Measurements from ENCODE around the gene INPP5A.

The INPP5A gene

GRCh38 chr10:132631338-132631735 lies 93.8 kb downstream of the INPP5A start:
- DNase-seq (ENCODE audit: low read depth): no peak

- DNase-seq (ENCODE audit: low read depth): no peak
Observed at GRCh38 chr10:132632091-132632561, 94.5 kb downstream of the INPP5A start.

GRCh38 chr10:132632851-132633684 lies 95.5 kb downstream of the INPP5A start:
- DNase-seq (ENCODE audit: low read depth): no peak

- DNase-seq (ENCODE audit: low read depth): no peak
Observed at GRCh38 chr10:132634241-132634946, 96.8 kb downstream of the INPP5A start.

GRCh38 chr10:132634947-132635271 lies 97.3 kb downstream of the INPP5A start:
- no peak for DNase-seq (ENCODE audit: low read depth)

GRCh38 chr10:132636358-132636757 lies 98.8 kb downstream of the INPP5A start:
- DNase-seq (ENCODE audit: low read depth): no peak

GRCh38 chr10:132637477-132638129 lies 100.0 kb downstream of the INPP5A start:
- no peak for DNase-seq (ENCODE audit: low read depth)

- no peak for DNase-seq (ENCODE audit: low read depth)
Observed at GRCh38 chr10:132638130-132638515, 100.5 kb downstream of the INPP5A start.

- DNase-seq (ENCODE audit: low read depth): no peak
Observed at GRCh38 chr10:132639470-132639869, 101.9 kb downstream of the INPP5A start.

GRCh38 chr10:132640326-132641125 lies 102.9 kb downstream of the INPP5A start:
- DNase-seq (ENCODE audit: low read depth): no peak

GRCh38 chr10:132641401-132641800 lies 103.8 kb downstream of the INPP5A start:
- no peak for DNase-seq (ENCODE audit: low read depth)

GRCh38 chr10:132641966-132642731 lies 104.6 kb downstream of the INPP5A start:
- no peak for DNase-seq (ENCODE audit: low read depth)

- no peak for DNase-seq (ENCODE audit: low read depth)
Observed at GRCh38 chr10:132642732-132643008, 105.1 kb downstream of the INPP5A start.

- DNase-seq (ENCODE audit: low read depth): no peak
Observed at GRCh38 chr10:132643709-132644526, 106.3 kb downstream of the INPP5A start.

GRCh38 chr10:132644527-132645246 lies 107.1 kb downstream of the INPP5A start:
- DNase-seq (ENCODE audit: low read depth): no peak

- DNase-seq (ENCODE audit: low read depth): no peak
Observed at GRCh38 chr10:132645247-132645530, 107.6 kb downstream of the INPP5A start.

GRCh38 chr10:132645630-132646442 lies 108.2 kb downstream of the INPP5A start:
- DNase-seq (ENCODE audit: low read depth): no peak

GRCh38 chr10:132646443-132647097 lies 109.0 kb downstream of the INPP5A start:
- DNase-seq (ENCODE audit: low read depth): no peak

GRCh38 chr10:132647424-132647823 lies 109.8 kb downstream of the INPP5A start:
- no peak for DNase-seq (ENCODE audit: low read depth)

Measured in stimulated activated CD8-positive, alpha-beta memory T cell treated with anti-CD3 and anti-CD28 coated beads, Interleukin-4, amount 100 ng/mL, for 24 hours (primary cell).